PC-9 (cell line): ENCODE data around the gene NRARP.

ENCODE experiments used
- EZH2 ChIP-seq: fragments of 200-600 bp; sonication (generic); IDR thresholded peaks from 2 replicates; pipeline ENCODE4 v1.8.0; 2017; ENCODE audit warnings: antibody characterized with exemption, low read depth
- TF ChIP-seq, protein P1 (sequence below): fragments of 200-600 bp; sonication (generic); conservative IDR thresholded peaks from 2 replicates; pipeline ENCODE4 v1.6.1; 2017; ENCODE audit warnings: mixed run types, antibody characterized with exemption, mild to moderate bottlenecking, moderate library complexity

DNA sequence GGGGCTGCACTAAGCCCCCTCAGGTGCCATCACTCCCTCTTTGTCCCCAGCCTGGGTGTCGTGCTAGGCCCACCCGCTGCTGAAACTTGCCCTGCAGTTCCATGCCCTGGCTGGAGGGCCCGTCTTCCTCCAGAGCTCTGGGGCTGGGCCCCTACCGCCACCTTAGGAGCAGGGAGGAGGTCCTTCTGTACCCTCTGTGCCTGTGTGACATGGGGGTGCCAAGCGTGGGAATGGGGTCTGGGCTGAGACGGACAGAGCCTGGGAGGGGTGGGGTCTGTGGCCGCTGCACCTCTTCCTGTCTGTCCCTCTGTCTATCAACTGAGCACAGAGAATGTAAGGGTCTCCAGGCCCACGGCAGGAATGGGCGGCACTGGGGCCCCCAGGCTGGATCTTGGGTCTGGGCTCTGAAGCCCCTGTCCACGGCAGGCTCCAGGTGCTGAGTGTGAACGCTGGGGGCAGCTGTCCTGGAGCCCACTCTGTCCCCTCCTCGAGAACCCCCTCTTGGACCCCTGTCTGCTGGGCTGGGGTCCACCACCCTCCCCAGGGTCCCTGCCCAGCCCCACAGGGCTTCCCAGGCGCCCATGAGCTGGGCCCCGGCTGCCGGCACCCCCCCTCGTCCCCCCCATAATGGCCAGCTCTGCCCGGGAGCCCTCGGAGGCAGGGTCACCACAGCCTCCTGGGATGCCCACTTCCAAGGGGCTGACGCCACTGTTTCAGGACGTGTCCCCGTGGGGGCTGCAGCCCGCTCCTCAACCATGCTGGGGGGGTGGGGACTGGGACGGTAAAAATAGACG is 15.8 kb upstream of the NRARP start:
- TF ChIP-seq, protein P1, sequence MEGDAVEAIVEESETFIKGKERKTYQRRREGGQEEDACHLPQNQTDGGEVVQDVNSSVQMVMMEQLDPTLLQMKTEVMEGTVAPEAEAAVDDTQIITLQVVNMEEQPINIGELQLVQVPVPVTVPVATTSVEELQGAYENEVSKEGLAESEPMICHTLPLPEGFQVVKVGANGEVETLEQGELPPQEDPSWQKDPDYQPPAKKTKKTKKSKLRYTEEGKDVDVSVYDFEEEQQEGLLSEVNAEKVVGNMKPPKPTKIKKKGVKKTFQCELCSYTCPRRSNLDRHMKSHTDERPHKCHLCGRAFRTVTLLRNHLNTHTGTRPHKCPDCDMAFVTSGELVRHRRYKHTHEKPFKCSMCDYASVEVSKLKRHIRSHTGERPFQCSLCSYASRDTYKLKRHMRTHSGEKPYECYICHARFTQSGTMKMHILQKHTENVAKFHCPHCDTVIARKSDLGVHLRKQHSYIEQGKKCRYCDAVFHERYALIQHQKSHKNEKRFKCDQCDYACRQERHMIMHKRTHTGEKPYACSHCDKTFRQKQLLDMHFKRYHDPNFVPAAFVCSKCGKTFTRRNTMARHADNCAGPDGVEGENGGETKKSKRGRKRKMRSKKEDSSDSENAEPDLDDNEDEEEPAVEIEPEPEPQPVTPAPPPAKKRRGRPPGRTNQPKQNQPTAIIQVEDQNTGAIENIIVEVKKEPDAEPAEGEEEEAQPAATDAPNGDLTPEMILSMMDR = no peak
- TF ChIP-seq EZH2 = no peak
